DND-41 (cell line): ENCODE data around the gene COQ7.

ENCODE experiments used
- ATAC-seq: fragments of 200-7000 bp; cut with Tn5 transposase; 3 replicates; pipeline ENCODE4 v1.9.1; 2021; ENCODE audit warnings: low read depth; ENCODE audit not compliant: insufficient read depth
- DNase-seq: peaks from one replicate; pipeline ENCODE4 v3.0.0-alpha.2; 2020
- H2AFZ ChIP-seq: 2 replicates; pipeline ENCODE4 v1.6.0; 2012; ENCODE audit warnings: low read depth, low read length
- H3K27ac ChIP-seq: 2 replicates; pipeline ENCODE4 v1.5.1; 2012; ENCODE audit warnings: low read length, inconsistent platforms
- H3K27me3 ChIP-seq: fragments of 200-600 bp; sonication (generic); 2 replicates; pipeline ENCODE4 v1.6.0; 2012; ENCODE audit warnings: low read length, mild to moderate bottlenecking, inconsistent platforms; ENCODE audit not compliant: insufficient read depth, poor library complexity
- H3K36me3 ChIP-seq: 2 replicates; pipeline ENCODE4 v1.5.1; 2012; ENCODE audit warnings: low read length, inconsistent platforms; ENCODE audit not compliant: insufficient read depth
- H3K4me1 ChIP-seq: 2 replicates; pipeline ENCODE4 v1.5.1; 2012; ENCODE audit warnings: mild to moderate bottlenecking, low read length; ENCODE audit not compliant: insufficient read depth
- H3K4me2 ChIP-seq: 2 replicates; pipeline ENCODE4 v1.6.0; 2012; ENCODE audit warnings: mild to moderate bottlenecking, moderate library complexity, low read length, inconsistent platforms; ENCODE audit not compliant: insufficient read depth
- H3K4me3 ChIP-seq, 2 experiments: fragments of 200-600 bp in 1 of 2; shearing (Covaris generic) in 1 of 2; 2 replicates each; pipeline ENCODE4 v1.5.1; 2012 to 2016; ENCODE audit warnings: inconsistent platforms in 2 of 2, low read length in 2 of 2, mild to moderate bottlenecking in 2 of 2, low read depth in 1 of 2, moderate library complexity in 1 of 2
- H3K79me2 ChIP-seq: 2 replicates; pipeline ENCODE4 v1.6.0; 2012; ENCODE audit warnings: low read length, inconsistent platforms; ENCODE audit not compliant: insufficient read depth
- H3K9ac ChIP-seq: 2 replicates; pipeline ENCODE4 v1.6.0; 2012; ENCODE audit warnings: low read depth, mild to moderate bottlenecking, inconsistent platforms, low read length, moderate library complexity
- H3K9me3 ChIP-seq: 2 replicates; pipeline ENCODE4 v1.5.1; 2012; ENCODE audit warnings: low read length, moderate library complexity, mild to moderate bottlenecking, inconsistent platforms; ENCODE audit not compliant: insufficient read depth, severe bottlenecking
- H4K20me1 ChIP-seq: 2 replicates; pipeline ENCODE4 v1.6.0; 2012; ENCODE audit warnings: low read length; ENCODE audit not compliant: insufficient read depth
- CTCF ChIP-seq: IDR thresholded peaks from 2 replicates; pipeline ENCODE4 v1.5.1; 2012; ENCODE audit warnings: borderline replicate concordance, low read length, moderate library complexity, mild to moderate bottlenecking; ENCODE audit not compliant: poor library complexity, severe bottlenecking; ENCODE audit errors: extremely low read depth
- EZH2 ChIP-seq: IDR thresholded peaks from 3 replicates; pipeline ENCODE4 v1.6.1; 2012; ENCODE audit warnings: borderline replicate concordance, low read depth, mild to moderate bottlenecking, moderate library complexity, low read length, inconsistent platforms; ENCODE audit not compliant: severe bottlenecking

The COQ7 gene

GRCh38 chr16:19116711-19117449 lies 49.5 kb downstream of the COQ7 start:
- H2AFZ ChIP-seq, result no peak overlapping the region
- H4K20me1 ChIP-seq, result no peaks in the 10 kb centered on the region
- no peak overlapping the region for H3K4me3 ChIP-seq
- no peak overlapping the region for H3K9ac ChIP-seq
- H3K9me3 ChIP-seq, result no peaks in the 10 kb centered on the region
- no peak overlapping the region for H3K27ac ChIP-seq
- H3K36me3 ChIP-seq, result no peaks in the 10 kb centered on the region
- H3K27me3 ChIP-seq, result peaks cover 17% of the 10 kb centered on the region
- H3K4me1 ChIP-seq, result no peaks in the 10 kb centered on the region
- no peak for TF ChIP-seq CTCF
- no peak for TF ChIP-seq EZH2
- ATAC-seq (no peak), DNase-seq (no peak)
- no peak overlapping the region for H3K4me2 ChIP-seq
- H3K79me2 ChIP-seq, result no peaks in the 10 kb centered on the region

GRCh38 chr16:19118938-19119431 lies 51.6 kb downstream of the COQ7 start:
- no peak for DNase-seq
- H3K4me3 ChIP-seq, result no peak overlapping the region
- H3K9me3 ChIP-seq, result no peaks in the 10 kb centered on the region
- no peak for ATAC-seq
- no peaks in the 10 kb centered on the region for H3K79me2 ChIP-seq
- H3K9ac ChIP-seq, result no peak overlapping the region
- H3K27me3 ChIP-seq, result peaks cover 17% of the 10 kb centered on the region
- no peaks in the 10 kb centered on the region for H4K20me1 ChIP-seq
- H3K27ac ChIP-seq, result no peak overlapping the region
- TF ChIP-seq EZH2 (no peak), CTCF (no peak)
- H3K36me3 ChIP-seq, result no peaks in the 10 kb centered on the region
- no peaks in the 10 kb centered on the region for H3K4me1 ChIP-seq
- H3K4me2 ChIP-seq, result no peak overlapping the region
- no peak overlapping the region for H2AFZ ChIP-seq

GRCh38 chr16:19119564-19119963 lies 52.1 kb downstream of the COQ7 start:
- DNase-seq (no peak), ATAC-seq (no peak)
- H3K9me3 ChIP-seq, result no peaks in the 10 kb centered on the region
- H3K4me1 ChIP-seq, result no peaks in the 10 kb centered on the region
- no peak overlapping the region for H3K27ac ChIP-seq
- TF ChIP-seq CTCF (no peak), EZH2 (no peak)
- H3K4me2 ChIP-seq, result no peak overlapping the region
- H3K36me3 ChIP-seq, result no peaks in the 10 kb centered on the region
- H3K4me3 ChIP-seq, result no peak overlapping the region
- H3K27me3 ChIP-seq, result peaks cover 17% of the 10 kb centered on the region
- no peaks in the 10 kb centered on the region for H3K79me2 ChIP-seq
- H4K20me1 ChIP-seq, result no peaks in the 10 kb centered on the region
- no peak overlapping the region for H2AFZ ChIP-seq
- H3K9ac ChIP-seq, result no peak overlapping the region
